Glomerular visceral epithelial cell (primary cell): ENCODE measurements around the gene NANP.
"Not testable (repeated sequence)": the region's sequence is repeated elsewhere in the genome, so short reads cannot be mapped to it uniquely, and the experiment has no call there.

Experiments used
- DNase-seq: peaks from one replicate; pipeline ENCODE4 v3.0.0-alpha.2; 2016; ENCODE audit errors: extremely low spot score

Gene NANP, protein sequence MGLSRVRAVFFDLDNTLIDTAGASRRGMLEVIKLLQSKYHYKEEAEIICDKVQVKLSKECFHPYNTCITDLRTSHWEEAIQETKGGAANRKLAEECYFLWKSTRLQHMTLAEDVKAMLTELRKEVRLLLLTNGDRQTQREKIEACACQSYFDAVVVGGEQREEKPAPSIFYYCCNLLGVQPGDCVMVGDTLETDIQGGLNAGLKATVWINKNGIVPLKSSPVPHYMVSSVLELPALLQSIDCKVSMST

DNA sequence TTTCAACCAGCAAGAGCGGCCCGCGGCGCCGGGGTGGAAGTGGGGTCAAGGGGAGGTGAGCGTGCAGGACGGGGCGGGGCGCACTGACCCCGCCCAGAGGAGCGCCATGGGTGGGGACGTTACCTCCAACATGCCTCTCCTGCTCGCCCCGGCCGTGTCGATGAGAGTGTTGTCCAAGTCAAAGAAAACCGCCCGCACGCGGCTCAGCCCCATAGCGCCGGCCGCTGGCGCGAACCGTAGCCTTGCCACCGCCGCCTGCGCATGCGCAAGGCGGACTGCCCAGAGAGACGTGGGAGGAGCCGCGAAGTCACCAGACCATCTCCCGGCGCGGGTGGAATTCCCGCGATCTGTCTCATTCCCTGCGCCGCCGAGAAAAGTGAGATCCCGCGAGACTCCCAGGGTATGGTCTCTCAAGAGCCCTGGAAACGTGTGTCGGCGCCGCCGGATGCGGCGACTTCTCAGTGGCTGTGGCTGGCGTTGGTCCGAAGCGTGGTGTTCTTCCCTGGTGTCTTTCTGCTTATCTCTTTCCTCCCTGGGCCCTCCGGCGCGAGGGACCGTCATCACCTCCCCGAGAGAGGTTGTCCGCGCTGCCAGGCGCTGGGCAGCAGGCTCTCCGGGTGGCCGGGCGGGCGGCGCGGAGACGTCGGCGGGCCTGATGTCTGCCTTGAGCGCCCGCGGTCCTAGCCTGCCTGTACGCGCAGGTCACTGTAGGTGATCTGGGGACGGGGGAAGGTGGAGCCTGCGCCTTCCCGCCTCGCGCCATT, at the start of gene NANP:
NANP (minus strand) TSS at position 279 of the 764 bp plus-strand sequence; CDS start at position 213, 66 bp downstream.
- DNase-seq = peak; percentile 99

DNA sequence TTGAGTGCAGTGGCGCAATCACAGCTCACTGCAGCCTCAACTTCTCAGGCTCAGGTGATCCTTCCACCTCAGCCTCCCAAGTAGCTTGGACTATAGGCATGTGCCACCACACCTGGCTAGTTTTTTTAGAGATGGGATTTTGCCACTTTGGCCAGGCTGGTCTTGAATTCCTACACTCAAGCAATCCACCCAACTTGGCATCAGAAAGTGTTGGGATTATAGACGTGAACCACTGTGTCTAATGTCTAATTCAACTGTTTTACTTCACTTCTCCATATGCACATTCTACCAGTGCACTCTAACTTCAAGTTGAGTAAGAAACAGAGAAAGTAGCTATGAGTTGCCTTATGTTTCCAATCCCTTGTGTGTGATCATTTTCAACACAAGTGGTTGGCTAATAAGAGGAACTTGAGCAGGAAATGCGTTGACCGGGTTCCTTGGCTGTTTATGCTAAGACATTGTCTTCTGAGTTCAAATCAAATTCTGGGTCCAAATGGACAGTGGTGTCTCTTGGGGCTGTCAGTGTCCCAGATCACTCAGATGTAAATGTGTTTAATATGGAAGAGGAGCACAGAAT, 48.9 kb upstream of the NANP start:
- DNase-seq = no peak

DNA sequence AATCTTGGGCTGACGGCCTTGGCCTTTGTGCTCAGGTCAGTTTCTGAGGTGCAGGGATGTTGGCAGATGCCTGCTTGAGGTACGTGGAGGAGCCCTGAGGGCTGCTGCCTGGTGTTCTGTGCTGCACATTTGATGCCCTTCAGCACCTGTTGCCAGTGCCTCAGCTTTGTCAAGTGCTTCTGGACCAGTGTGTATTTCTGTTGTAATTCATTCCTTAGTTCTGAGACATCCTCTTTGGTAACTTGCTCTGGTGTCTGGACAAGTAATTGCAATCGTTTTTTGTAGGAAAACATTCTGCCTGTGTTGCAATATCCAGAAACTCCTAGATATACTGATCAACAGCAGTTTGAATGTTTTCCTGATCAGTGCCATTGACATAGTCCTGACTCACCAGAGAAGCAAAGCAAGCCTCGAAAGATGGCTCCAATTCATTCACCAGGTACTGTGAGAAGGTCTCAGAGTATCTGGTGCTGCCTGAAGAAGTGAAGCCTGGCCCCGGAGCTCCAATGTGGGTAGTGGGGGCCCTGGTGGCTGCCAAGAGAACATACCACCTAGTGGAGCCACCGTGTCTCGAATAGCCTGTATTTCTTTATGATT, 46.1 kb upstream of the NANP start:
- DNase-seq = no peak

DNA sequence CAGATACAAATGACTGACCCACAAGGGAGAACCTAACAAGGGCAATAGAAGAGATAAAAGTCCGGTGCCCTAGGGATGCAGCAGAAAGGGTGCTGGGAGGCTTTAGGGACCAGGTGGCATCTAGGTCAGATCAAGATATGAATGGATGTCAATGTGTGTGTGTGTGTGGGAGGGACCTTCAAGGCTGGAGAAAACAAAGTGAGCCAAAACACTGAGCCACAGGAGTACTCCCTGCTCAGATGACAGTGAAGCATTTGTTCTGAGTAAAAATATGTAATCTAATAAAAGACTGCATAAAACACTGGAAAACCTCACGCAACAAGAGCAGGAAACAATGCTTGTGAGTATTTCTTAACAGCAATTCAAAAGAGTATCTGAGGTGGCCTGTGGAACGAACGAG, 44.6 kb upstream of the NANP start:
- no peak for DNase-seq

DNA sequence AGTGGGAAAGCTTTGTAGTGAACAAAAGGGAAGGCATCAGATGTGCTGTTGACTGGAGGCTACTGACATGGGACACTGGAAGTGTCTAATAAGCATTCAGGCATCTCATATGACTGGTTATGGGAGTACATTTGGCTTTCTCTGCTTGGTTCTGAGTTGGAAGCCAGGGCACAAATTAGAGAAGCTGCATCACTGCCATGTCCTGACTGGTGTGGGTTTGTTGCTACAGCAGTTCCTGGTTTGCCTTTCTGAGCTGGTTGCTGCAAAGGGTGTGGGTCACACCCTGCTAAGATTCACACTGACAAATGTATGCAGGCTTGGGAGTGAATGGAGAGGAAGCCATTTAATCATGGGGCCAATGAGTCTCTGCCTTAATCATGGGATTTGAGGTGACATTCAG, 36.2 kb upstream of the NANP start:
- DNase-seq = no peak

DNA sequence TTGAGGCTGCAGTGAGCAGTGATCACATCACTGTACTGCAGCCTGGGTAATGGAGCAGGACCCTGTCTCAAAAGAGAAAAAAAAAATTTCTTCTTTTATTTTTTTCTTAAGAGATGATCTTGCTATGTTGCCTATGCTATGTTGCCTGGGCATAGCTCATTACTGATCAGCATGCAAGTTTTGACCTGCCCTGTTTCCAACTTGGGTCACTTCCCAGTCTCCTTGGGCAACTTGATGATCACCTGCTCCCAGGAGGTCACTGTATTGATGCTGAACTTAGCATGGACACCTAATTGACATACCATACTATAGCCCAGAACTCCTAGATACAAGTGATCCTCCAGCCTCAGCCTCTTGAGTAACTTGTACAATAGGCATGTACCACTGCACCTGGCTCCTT, 30.7 kb upstream of the NANP start:
- no peak for DNase-seq

DNA sequence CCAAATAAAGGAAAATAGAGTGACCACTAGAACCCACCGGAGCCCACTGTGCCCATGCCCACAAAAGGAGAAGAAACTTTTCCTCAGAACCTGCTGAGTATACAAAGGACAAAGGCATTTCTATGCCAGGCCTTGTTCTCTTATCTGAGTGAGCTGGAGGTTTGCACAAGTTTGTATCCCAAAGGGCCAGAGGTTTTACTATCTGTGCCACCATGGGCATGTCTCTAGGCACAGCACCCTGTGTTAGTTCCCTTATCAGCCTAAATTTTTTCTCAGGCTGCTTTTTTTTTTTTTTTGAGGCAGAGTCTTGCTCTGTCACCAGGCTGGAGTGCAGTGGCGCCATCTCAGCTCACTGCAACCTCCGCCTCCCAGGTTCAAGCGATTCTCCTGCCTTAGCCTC, 29.1 kb upstream of the NANP start:
- DNase-seq = not testable (repeated sequence)

DNA sequence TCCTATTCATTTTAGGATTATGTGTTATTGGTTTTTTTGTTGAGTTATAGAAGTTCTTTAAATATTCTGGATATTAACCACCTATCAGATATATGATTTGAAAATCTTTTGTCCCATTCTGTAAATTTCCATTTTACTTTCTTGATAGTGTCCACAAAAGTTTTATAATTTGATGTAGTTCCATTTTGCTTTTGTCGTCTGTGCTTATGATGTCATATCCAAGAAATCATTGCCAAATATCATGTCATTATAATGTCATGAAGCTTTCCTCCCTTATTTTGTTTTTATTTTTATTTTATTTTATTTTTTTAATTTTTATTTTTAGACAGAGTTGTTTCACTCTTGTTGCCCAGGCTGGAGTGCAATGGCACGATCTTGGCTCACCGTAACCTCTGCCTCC, 21.0 kb upstream of the NANP start:
- DNase-seq = no peak

DNA sequence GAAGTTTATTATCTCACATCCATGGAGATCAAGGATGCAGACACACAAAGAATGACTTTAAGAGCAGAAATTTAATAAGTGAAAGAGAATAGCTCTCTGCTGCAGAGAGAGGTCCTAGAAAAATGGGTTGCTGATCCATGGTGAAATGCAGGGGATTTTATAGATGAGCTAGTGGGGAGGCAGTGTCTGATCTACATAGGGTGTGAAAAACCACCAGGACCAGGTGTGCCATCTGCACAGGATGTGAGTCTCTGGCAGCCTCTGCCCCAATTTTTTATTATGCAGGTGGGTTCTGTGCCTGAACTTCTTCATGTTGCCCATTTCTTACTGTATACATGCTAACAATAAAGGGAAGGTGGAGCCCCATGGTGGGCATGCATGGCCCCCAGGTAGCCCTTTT, 19.9 kb upstream of the NANP start:
- no peak for DNase-seq

DNA sequence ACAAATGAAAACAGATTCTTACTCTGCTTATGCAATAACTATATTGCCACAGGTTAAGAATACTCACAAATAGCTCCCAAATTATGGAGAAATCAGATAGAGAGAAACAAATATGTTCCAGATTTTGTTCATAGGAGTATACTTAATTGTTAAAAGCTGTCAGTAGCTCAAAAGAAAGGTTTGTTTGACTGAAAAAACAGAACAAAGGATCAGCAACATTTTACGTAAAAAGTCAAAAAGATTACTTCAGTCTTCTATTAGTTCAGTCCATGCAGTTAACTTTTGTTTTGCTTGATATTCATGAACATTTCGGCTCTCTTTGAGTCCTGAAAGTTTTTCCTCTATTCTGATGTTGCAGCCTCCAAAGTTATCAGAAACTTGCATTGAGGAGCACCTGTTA, 13.4 kb upstream of the NANP start:
- no peak for DNase-seq

DNA sequence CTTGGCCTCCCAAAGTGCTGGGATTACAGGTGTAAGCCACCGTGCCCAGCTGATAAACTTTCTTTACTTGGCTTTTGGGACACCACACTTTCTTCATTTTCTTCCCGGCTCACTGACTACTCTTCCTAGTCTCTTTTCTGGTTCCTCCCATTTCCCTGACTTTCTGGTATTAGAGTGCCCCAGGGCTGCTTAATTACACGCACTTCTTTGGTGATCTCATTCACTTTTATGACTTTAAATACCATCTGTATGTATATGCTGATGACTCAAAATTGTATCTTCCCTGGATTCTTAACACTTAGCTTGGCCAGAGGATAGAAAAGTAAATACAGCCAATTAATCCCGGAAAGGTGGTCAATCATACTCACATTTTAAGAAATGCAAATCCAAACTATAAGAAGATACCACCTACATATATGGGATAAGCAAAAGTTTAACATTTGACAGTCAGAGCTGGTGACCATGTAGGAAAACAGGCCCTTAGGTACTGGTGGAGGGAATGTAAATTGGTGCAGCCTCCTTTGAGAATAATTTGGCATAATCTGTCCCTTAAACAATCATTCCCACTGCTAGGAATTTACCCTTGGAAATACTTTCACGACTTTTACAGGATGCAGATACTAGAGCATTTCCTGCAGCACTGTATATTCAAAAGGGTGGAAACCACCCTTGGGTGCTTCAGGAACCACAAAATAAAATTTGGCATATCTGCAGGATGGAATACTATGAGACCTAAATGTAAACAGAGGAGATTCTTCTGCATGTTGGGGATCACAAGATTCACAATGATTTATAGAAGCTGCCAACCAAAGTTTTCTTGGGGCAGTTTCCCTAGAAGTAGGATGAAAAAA, 9.4 kb upstream of the NANP start:
- no peak for DNase-seq

DNA sequence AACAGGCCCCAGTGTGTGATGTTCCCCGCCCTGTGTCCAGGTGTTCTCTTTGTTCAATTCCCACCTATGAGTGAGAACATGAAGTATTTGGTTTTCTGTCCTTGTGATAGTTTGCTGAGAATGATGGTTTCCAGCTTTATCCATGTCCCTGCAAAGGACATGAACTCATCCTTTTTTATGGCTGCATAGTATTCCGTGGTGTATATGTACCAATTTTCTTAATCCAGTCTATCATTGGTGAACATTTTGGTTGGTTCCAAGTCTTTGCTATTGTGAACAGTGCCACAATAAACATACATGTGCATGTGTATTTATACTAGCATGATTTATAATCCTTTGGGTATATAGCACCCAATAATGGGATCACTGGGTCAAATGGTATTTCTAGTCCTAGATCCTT, 6.8 kb upstream of the NANP start:
- DNase-seq = not testable (repeated sequence)

DNA sequence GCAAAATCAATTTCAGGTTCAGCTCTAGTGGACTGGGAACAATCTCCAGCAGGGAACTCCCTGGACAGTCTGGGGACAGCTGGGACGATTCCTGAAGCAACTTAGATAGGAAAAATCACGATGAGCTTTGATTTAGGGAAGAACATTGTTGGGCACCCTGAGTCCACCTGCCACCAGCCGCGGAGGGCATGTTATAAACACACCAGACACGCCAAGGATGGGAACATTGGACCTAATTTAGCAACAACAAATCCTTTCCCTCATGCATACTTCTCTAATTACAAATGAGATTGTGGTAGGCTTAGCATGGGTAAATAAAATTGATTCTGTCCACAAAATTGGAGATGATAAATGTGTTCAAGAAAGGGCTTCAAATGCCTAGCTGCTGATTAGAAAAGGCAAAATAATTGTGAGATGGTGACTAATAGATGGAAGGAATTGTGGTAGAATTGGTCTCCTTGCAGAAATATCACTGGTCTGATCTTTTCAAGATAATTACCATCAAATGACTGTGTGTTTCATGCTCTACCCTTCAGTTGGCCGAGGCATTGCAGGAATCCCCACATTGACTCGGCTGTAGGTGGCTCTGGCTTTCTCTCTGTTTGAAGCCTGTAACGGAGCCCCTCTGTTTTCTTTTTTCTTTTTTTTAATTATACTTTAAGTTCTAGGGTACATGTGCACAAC, 6.1 kb upstream of the NANP start:
- no peak for DNase-seq

DNA sequence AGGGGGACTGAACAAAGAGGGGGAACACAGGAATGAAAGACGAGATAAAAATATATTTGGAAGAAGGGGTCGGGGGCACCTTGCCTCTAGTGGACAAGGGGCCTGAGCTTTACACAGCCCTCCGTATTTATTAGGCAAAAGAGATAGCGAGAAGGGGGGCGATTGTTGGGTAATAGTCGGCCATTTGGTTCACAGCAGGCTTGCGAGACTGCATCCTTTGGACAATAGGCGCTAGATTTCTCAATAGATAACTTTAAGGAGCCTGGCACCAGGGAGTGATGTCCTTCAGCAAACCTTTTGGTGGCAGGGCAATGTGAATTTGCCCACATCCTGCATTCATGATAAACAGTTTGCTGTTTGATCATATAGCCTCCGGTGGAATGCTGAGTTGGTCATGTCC, 3.0 kb upstream of the NANP start:
- DNase-seq = no peak

DNA sequence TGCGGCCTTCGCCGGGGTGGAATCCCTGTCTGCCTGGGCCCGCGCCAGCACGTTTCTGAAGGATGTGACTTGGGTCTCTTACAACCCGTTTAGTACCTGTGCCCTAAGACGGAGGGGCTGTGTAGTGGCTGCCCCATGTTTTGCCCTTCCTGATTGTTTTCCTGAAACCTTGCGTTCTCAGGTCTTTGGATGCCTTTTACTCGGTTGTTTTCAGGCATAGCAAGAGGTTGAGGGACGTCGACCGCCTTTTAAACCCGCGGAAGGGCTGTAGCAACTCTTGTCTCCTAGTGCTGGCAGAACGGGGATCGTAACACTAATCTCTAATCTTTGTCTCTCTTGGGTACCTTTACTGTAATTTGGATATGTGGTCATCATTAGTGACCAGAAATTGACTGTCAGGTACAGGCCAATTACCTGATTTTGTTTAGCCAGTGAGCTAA, 706 bp upstream of the NANP start:
- DNase-seq = no peak

DNA sequence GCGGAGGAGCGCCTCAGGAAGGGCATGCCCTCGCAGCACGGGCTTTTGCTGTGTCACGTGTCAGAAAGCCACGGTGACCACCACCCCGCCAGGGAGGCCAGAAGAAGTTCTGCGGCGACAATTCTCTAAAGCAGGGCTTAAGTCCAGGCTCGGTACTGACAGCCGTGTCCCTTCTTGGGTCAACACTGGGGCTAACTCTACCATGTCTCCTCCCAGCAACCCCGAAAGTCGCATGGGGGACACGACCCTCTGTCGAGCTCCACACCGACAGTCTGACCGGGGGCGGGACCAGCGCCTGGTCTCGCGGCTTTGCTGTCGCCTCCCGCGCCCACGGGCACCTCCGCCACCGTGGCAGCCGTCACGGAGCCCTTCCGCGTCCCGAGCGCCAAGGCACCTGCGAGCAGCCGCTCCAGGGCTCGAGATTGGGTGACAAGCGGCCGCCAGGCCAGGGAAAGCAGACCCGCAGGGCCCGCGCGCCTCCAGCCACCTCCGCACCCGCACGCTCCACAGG, 534 bp downstream of the NANP start:
- DNase-seq = peak; percentile 51

DNA sequence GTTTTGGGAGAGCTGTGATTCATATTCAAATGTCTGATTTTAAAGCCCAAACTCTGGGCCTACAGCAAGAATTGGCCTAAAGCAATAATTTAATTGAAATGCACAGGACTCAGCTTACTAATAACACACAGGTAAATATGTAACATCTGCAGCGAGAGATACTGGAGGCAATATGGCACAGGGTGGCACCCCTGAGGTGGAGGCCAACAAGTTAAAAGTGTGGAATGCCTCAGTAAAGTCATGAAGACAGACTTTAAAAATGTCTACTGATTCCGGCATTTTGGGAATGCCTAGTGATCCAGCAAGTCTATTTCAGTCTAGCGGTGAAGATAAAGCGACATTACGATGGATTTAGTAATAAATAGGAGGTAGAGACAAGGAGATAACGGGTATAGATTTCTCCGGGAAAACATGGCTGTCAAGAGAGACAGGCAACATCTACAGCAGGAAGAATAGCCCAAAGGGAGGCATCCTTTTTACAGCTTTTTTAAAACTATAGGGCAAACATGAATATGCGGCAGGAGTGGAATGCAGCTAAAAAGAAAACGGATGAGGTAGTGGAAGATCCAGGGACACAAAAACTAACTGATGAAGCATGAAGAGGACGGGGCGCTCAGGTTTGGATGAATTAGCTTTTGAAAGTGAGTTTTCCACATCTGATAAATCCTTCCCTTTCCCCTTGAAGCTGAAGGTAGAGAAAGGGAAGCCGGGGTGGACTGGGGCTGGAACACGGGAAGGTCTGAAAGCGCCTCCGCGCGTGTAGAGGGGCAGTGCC, 1.2 kb downstream of the NANP start:
- no peak for DNase-seq

DNA sequence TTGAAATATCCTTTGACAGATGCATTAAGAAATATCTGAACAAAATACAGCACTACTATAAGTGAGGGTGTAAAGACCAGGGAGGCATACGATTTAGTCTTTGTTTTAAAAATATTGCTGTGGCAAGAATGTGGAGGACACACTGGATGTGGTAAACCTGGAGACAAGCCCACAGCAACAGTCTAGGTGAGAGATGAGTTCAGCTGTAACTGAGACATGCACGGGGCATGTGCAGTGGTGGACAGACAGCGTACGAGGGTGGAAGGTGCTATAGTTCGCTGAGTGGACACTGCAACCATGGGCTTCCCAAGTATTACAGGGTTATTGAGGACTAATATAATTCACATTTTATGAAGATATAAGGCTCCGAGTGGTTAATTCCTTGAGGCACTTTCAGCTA, 1.8 kb downstream of the NANP start:
- DNase-seq = peak; percentile 13

DNA sequence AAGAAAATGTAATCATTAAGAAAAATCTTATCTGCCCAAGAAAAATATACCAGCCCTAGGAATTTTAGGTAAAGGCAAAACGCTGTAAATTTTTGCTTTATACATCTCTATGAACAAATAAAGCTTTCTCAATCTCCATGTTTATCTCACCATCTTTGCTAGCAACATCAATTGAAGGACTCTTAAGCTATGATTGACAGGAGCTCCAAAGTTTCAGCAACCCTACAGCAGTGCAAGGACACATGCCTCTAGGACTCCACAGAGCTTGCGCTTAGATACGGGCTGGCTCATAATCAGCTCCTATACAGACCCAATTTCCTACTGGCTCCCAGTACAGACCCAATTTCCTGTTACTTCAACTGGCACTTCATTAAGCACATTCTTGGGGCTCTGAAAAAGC, 4.3 kb downstream of the NANP start:
- DNase-seq = no peak

DNA sequence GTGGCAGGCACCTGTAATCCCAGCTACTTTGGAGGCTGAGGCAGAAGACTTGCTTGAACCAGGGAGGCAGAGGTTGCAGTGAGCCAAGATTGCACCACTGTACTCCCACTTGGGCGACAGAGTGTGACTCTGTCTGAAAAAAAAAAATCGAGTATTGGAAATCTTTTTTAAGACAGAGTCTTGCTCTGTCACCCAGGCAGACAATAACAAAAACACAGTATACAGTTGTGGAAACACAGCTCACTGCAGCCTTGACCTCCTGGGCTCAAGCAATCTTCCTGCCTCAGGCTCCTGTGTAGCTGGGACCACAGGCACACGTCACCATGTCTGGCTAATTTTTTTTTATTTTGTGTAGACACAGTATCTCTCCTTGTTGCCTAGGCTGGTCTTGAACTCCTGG, 15.0 kb downstream of the NANP start:
- peak; percentile 38 for DNase-seq
